Measurements from ENCODE around the gene LPP.

- no peak for TF ChIP-seq REST (IDR thresholded peaks at IDR 0.05; ENCODE audit: insufficient read depth in 1 of 2, low read depth in 2 of 2, low read length in 2 of 2)
- no peak for TF ChIP-seq FOXP2 (optimal IDR thresholded peaks at IDR 0.05; ENCODE audit: borderline replicate concordance, extremely low read depth, extremely low read length, insufficient read depth)
- no peak for TF ChIP-seq SIN3A (IDR thresholded peaks at IDR 0.05; ENCODE audit: borderline replicate concordance, insufficient read depth, low read length)
- TF ChIP-seq POLR2AphosphoS5 (IDR thresholded peaks at IDR 0.05; ENCODE audit: low read depth, low read length): no peak
- TF ChIP-seq TAF1 (IDR thresholded peaks at IDR 0.05; ENCODE audit: borderline replicate concordance, insufficient read depth, low read length): no peak
These were observed 591.1 kb downstream of the LPP start for GRCh38 chr3:188745031-188745430.
